Measurements from ENCODE around the gene DOCK8.

- no peak for TF ChIP-seq CTCF (conservative IDR thresholded peaks at IDR 0.05)
- TF ChIP-seq ZFX (IDR thresholded peaks at IDR 0.05) = no peak
Observed at GRCh38 chr9:296411-296810, 81.7 kb downstream of the DOCK8 start.

All from C4-2B (cell line).